KMS-11 (cell line): Measurements from ENCODE around the gene C11orf21.

ENCODE experiments used
- H2AFZ ChIP-seq: fragments of 200-600 bp; sonication (generic); 2 replicates; pipeline ENCODE4 v1.6.1; 2016; ENCODE audit warnings: antibody characterized with exemption, mixed run types, low read depth
- H3K27ac ChIP-seq: fragments of 200-600 bp; sonication (generic); 2 replicates; pipeline ENCODE4 v1.6.1; 2016; ENCODE audit warnings: mild to moderate bottlenecking, mixed run types
- H3K27me3 ChIP-seq: fragments of 200-600 bp; sonication (generic); 2 replicates; pipeline ENCODE4 v1.6.1; 2017; ENCODE audit warnings: mild to moderate bottlenecking, low read depth, mixed run types, moderate library complexity; ENCODE audit not compliant: insufficient read depth
- H3K36me3 ChIP-seq: fragments of 200-600 bp; sonication (generic); 2 replicates; pipeline ENCODE4 v1.6.1; 2017; ENCODE audit warnings: mild to moderate bottlenecking, mixed run types; ENCODE audit not compliant: insufficient read depth
- H3K4me1 ChIP-seq: fragments of 200-600 bp; sonication (generic); 2 replicates; pipeline ENCODE4 v1.6.1; 2016; ENCODE audit warnings: mild to moderate bottlenecking, low read depth, mixed run types; ENCODE audit not compliant: poor library complexity, severe bottlenecking
- H3K4me2 ChIP-seq: fragments of 200-600 bp; sonication (generic); 2 replicates; pipeline ENCODE4 v1.7.0; 2016; ENCODE audit warnings: mild to moderate bottlenecking, mixed run types
- H3K4me3 ChIP-seq: fragments of 200-600 bp; sonication (generic); IDR thresholded peaks from 2 replicates; pipeline ENCODE4 v1.6.1; 2017; ENCODE audit warnings: low read depth, low read length, mixed read lengths; ENCODE audit not compliant: insufficient read depth
- H3K79me2 ChIP-seq: fragments of 200-600 bp; sonication (generic); 2 replicates; pipeline ENCODE4 v1.6.1; 2016; ENCODE audit warnings: low read depth, mixed run types; ENCODE audit not compliant: insufficient read depth
- H3K9ac ChIP-seq: fragments of 200-600 bp; sonication (generic); 2 replicates; pipeline ENCODE4 v1.6.1; 2016; ENCODE audit warnings: mild to moderate bottlenecking, mixed run types
- H4K20me1 ChIP-seq: fragments of 200-600 bp; sonication (generic); 2 replicates; pipeline ENCODE4 v1.6.1; 2016; ENCODE audit warnings: mild to moderate bottlenecking, mixed run types; ENCODE audit not compliant: insufficient read depth
- CTCF ChIP-seq: fragments of 200-600 bp; sonication (generic); conservative IDR thresholded peaks from 2 replicates; pipeline ENCODE4 v1.6.1; 2017; ENCODE audit warnings: low read depth, mild to moderate bottlenecking, antibody characterized with exemption, low read length, moderate library complexity, mixed read lengths

The C11orf21 gene

DNA sequence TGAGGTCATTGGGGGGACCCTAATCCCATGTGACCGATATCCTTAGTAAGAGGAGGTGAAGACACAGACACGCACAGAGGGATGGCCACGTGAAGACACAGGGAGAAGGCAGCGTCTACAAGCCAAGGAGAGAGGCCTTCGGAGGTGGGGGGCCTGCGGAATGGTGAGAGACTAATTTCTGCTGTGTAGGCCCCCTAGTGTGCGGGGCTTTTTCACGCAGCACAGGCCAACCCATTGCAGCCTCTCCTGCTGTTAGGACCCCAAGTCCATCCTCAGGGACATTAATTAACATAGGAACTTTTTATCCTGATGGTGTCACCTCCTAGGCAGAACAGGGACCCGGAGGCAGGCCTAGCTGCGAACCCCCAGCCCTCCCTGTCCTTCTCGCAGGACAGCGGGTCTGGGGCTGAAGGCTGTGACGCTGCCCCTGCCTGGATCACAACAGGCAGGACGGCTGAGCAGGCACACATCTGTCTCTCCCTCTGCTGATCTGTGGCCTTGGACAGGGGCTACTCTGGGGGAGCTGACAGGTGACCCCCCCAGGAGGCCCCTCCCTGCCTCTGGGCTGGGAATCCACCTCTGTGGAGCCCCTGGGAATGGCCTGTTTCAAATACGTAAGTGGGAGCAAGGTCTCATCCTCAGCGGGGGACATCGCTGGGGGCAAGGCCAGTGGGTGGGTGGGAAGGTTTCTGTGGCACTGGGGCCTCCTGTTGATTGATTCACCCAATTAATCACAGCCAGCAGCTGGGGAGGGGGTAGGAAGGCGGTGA, 39.2 kb downstream of the C11orf21 start:
- Histone ChIP-seq H3K9ac (no peak overlapping the region), H3K4me1 (no peaks in the 10 kb centered on the region), H3K27ac (no peak overlapping the region), H4K20me1 (no peaks in the 10 kb centered on the region), H3K79me2 (no peaks in the 10 kb centered on the region), H3K27me3 (peaks cover 70% of the 10 kb centered on the region), H3K4me3 (no peak overlapping the region), H3K4me2 (no peak overlapping the region), H2AFZ (no peak overlapping the region), H3K36me3 (no peaks in the 10 kb centered on the region)
- TF ChIP-seq CTCF: no peak

DNA sequence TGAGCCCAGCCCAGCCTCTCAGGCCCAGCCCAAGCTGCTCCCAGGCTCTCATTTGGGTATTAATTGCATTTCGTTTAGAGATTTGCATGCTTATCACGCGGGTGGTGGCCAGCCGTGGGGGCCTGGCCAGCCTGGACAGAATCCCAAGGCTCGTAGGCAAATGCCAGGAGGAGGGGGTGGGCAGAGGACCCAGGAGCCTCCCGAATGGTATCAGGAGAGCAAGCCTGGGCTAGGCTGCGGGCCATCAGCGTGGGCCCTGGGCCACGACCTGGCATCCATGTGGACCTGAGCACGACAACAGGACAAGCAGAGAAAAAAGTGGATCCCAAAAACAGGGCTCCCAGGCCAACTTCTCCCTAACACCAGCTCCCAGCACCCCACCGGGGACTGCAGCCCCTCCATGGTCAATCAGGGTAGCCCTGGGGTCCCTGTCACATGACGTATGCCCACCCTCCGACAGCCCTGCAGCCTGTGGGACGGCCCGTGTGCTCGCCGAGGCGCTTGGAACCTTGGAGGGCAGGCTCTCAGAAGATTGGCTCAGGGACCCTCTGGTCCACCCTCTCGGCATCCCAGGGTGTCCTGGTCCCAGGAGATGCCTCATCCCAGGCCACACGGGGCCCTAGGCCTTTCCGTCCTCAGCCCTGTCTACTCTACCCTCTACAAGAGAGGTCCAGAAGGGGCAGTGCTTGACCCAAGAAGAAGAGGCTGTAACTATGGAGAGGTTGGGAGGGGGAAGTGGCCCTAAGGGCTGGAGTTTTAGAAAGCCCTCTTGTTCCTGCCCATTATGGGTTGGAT, 40.1 kb downstream of the C11orf21 start:
- TF ChIP-seq CTCF: no peak
- Histone ChIP-seq H3K4me1 (no peaks in the 10 kb centered on the region), H3K27me3 (peaks cover 73% of the 10 kb centered on the region), H3K4me3 (no peak overlapping the region), H3K79me2 (no peaks in the 10 kb centered on the region), H4K20me1 (no peaks in the 10 kb centered on the region), H3K27ac (no peak overlapping the region), H3K36me3 (no peaks in the 10 kb centered on the region), H3K4me2 (no peak overlapping the region), H3K9ac (no peak overlapping the region), H2AFZ (no peak overlapping the region)

DNA sequence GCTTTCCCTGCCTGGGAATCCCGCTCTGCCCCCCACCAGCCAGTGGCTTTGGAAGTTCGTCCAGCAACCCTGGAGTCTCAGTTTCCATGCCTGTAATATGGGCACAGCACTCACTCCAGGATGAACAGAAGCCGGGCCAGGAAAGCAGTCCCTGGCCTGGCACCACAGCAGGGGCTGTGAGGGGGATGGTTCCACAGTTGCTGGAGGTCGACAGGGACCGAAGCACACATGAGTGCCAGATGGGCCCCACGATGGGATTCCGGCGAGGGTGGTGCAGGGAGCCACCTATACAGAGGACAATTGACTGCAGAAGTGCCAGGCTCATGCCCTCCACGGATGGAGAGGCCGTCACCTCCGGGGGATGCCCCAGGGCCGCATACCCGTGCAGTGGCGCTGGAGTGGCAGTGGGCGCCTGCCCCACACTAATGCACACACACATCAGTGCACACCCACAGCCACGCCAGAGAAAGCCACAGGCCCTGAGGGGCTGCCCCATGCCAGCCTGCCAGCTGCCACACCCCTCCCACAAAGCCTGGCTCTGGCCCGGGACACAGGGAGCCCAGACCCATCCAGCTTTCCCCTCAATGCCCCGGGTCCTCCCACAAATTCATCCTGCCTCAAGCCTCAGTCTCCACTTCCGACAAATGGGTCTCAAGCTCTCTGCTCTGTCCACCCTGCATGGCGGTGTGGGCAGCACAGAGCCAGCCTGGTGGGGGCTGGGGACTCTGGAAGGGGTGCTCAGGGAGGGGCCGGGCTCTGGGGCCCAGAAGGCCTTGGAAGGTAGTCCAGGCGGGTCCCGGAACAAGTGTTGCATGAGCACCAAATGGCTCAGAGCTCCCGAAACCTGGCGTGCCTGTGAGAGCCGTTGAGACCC, 41.0 kb downstream of the C11orf21 start:
- H3K36me3 ChIP-seq: no peaks in the 10 kb centered on the region
- no peak overlapping the region for H3K4me3 ChIP-seq
- no peaks in the 10 kb centered on the region for H4K20me1 ChIP-seq
- H3K9ac ChIP-seq: no peak overlapping the region
- no peak for TF ChIP-seq CTCF
- H3K27me3 ChIP-seq: peaks cover 76% of the 10 kb centered on the region
- no peaks in the 10 kb centered on the region for H3K4me1 ChIP-seq
- H2AFZ ChIP-seq: no peak overlapping the region
- no peak overlapping the region for H3K27ac ChIP-seq
- no peaks in the 10 kb centered on the region for H3K79me2 ChIP-seq
- no peak overlapping the region for H3K4me2 ChIP-seq

DNA sequence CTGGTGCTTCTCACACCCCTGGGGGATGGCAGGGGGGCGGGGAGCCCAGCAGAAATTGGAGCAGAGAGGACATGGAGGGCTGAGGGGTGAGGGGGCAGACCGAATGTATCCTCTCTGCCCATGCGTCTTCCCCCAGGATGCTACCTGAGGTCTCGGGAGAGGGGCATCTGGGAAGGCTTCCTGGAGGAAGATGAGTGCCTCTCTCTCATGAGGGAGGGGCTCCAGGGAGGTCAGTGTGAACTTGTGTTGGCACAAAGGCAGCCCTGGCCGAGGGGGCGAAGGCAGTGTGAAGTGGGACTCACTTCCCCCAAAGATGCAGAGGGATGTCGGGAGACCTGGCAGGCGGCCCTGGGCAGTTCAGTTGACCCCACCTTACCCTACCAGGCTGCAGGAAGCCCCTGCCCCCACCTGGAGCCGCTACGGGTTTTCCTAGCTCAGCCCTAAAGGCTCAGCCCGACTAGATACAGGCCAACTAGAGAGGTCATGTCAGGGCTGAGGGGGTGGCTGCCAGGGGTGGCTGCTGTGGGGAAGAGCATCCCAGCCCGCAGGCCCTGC, 41.7 kb downstream of the C11orf21 start:
- no peak overlapping the region for H3K27ac ChIP-seq
- H3K4me3 ChIP-seq: no peak overlapping the region
- no peaks in the 10 kb centered on the region for H3K36me3 ChIP-seq
- H3K9ac ChIP-seq: no peak overlapping the region
- H3K4me2 ChIP-seq: no peak overlapping the region
- no peaks in the 10 kb centered on the region for H3K79me2 ChIP-seq
- no peaks in the 10 kb centered on the region for H4K20me1 ChIP-seq
- H3K27me3 ChIP-seq: peaks cover 76% of the 10 kb centered on the region
- H2AFZ ChIP-seq: no peak overlapping the region
- no peaks in the 10 kb centered on the region for H3K4me1 ChIP-seq
- no peak for TF ChIP-seq CTCF
